B cell (primary cell): ENCODE data around the gene THRB.

ENCODE experiments used
- EZH2 ChIP-seq: IDR thresholded peaks from 2 replicates; pipeline ENCODE4 v1.6.1; 2012; ENCODE audit warnings: borderline replicate concordance, low read depth, mild to moderate bottlenecking, moderate library complexity, low read length; ENCODE audit not compliant: insufficient read depth, poor library complexity, severe bottlenecking
- TF ChIP-seq, protein P1 (sequence below): fragments of 200-600 bp; IDR thresholded peaks from one replicate; pipeline ENCODE4 v1.8.0; 2022; ENCODE audit warnings: antibody characterized with exemption, mild to moderate bottlenecking

DNA sequence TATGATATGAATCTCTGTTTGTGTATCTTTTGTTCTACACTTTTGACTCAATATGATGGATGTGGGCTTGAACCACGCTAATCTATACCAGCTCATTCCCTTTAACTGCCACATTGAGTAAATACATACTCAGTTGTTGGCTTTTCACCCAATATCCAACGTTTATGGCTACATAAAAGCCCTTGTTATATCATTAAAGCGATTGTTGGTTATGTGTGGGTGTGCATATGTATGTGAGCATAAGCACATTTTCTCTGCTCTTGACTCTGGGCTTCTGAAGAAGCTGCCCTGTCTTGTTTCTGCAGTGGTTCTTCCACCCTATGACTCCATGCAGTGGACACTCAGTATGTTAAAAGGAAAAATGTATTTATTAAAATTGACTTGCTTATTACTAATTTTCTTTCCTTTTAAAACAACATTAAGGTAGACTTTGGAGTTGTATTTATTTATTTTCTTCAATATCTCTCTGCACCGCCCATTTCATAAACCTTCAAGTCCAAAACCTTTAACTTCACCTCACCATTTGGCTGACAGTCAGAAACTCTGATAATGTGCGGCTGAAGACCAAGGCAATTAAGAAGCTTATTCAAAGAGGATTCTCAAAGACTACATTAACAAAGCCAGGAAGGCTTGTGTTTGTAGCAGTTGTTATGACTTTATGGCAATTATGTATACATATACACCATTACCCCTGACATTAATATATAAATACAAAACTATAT, 156.1 kb downstream of the THRB start:
- TF ChIP-seq, protein P1, sequence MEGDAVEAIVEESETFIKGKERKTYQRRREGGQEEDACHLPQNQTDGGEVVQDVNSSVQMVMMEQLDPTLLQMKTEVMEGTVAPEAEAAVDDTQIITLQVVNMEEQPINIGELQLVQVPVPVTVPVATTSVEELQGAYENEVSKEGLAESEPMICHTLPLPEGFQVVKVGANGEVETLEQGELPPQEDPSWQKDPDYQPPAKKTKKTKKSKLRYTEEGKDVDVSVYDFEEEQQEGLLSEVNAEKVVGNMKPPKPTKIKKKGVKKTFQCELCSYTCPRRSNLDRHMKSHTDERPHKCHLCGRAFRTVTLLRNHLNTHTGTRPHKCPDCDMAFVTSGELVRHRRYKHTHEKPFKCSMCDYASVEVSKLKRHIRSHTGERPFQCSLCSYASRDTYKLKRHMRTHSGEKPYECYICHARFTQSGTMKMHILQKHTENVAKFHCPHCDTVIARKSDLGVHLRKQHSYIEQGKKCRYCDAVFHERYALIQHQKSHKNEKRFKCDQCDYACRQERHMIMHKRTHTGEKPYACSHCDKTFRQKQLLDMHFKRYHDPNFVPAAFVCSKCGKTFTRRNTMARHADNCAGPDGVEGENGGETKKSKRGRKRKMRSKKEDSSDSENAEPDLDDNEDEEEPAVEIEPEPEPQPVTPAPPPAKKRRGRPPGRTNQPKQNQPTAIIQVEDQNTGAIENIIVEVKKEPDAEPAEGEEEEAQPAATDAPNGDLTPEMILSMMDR = no peak
- TF ChIP-seq EZH2 = no peak
